Measurements from ENCODE around the gene PEX10.
A peak's percentile ranks its signal among the peaks of the same experiment; 100 is the strongest.

The PEX10 gene

DNA sequence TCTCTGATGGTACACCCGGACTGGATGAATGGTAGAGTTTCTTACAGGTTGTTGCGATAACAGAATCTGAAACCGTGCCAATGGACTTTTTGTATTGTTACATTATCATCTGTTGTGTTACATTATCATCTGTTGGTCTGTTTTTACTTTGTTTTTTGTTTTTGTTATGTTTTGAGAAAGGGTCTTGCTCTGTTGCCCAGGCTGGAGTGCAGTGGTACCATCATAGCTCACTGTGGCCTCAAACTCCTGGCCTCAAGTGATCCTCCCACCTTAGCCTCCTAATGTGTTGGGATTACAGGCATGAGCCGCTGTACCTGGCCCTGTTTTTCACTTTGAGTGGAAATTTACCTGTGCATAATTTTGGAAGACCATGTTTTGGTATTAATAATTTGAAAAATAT lies 10.2 kb upstream of the PEX10 start:
- DNase-seq, result no peak

DNA sequence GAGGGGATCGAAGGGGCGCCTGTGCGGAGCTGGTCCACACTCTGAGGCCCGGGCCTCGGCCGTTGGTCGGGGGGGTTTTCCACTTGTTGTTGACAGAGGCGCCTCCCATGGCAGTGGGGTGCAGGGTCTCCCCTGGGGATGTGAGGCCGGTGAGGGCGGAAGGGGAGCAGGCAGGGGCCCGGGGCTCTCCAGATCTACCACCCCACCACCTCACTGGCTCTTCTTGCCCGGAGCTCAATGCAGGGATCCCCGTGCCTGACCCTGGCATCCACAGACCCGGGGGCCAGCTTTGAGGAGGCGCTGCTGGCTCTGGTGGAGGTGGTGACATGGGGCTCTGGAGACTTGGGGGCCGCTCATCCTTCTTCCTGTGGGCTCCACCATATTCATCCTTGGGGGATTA lies 7.1 kb upstream of the PEX10 start:
- no peak for DNase-seq

DNA sequence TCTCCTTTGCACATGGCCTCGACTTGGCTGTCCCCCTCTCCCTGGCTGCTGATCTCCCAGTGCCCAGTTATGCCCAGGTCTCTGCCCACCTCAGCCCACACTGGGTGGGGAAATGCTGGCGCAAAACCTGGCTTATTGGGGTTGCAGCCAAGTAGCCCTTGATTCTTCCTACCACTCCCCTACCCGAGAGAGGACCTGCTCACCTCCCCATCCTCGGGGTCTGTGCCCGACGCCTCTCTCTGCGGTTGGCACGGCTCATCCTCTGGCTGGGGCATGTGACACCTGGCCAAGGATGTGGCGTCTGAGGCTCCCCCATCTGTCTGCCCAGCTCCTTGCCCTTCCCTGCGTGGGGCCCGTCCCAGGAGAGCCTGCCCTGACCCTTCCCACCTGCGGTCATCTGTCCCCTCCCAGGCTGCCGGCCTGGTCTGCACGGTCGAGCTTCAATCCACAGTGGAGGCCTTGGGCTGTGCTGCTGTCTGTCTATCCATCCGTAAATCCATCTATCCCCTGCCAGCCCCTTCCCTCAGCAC lies 6.5 kb upstream of the PEX10 start:
- DNase-seq, result no peak

DNA sequence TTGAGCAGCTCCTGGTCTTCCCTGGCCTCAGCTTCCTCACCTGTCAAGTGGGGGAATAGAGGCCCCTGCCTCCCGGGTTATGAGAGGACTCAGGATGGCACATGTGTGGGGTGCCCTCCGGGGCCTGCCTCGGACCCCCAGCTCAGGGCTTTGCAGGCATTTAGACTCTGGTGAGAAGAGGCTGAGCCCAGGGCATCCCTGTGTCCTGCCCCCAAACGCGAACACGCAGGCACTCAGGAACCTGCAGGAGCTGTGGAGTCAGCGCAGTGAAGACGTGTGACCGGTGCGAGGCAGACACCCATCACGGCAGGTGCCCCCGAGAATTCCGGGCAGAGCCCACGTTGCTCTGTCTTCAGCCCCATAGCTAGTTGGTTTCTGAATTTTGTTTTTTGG lies 5.5 kb upstream of the PEX10 start:
- DNase-seq, result no peak

DNA sequence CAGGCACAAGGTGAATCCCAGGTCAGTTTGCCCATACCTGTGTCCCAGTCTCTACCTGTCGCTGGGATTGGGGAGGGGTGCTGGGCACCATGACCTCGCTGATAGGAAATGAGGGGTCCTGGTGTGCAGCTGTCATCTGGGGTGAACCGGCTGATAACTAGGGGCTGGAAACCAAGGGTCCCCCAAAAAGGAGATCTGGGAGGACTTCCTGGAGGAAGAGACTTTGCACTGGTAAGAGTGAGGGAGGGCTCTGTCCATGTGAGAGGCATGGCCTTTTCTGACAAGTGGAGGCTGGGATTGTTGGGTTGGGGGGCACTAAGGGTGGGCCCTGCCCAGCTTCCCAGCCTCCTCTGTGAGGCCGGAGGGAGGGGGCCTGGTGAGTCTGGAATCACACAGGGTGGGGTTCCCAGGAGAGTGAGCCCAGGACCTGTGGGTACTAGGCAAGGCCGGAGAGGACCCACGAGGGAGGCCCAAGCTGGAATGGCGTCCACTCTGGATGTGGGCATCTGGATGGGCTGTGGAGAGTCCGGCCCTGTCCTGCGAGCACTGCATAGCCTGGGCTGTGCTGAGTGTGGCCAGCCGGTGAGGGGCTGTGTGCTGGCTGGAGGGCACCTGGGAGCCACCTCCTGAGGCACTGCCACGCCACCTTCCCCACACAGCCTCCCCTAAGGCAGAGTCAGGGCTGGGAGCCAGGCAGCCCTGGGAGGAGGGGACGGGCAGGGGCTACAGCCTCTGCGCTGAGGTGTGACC lies 4.9 kb upstream of the PEX10 start:
- DNase-seq, result no peak

DNA sequence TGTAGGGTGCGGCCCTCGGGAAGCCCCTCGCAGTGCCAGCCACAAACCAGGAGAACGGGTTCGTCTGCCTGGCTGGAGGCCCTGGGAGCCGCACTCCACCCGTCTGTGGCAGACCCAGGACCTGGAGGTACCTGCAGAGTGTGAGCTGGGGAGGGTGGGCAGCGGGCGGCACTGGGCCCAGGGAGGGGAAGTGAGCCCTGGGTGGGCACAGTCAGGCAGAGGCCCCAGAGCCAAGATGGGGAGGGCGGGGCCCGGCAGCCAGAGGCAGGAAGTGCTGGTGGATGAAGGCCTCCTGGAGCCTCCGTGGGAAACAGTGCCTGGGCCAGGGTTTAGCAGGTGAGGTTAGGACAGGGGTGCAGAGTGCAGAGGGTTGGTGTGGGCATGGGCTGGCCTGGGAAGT lies 4.0 kb upstream of the PEX10 start:
- peak; percentile 33 to 51 for DNase-seq

DNA sequence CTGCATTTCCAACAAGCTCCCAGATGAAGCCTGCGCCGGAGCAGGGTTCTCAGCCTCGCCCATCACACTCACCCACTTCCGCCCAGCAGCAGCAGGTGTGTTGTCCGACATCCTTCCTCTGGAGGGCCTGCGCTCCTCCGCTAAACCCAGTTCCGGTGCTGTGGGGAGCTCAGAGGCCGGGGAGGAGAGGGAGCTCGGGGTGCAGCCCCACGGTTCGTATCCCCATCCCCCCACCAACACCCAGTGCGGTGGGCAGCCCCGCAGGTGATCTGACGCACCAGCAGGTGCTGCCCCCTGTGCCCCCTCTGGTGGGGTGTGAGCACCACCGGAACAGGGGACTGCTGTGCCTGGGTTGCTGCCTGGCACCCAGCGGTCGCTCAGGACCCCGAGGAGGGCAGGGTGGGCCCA lies 3.4 kb upstream of the PEX10 start:
- DNase-seq, result peak; percentile 43 to 64

DNA sequence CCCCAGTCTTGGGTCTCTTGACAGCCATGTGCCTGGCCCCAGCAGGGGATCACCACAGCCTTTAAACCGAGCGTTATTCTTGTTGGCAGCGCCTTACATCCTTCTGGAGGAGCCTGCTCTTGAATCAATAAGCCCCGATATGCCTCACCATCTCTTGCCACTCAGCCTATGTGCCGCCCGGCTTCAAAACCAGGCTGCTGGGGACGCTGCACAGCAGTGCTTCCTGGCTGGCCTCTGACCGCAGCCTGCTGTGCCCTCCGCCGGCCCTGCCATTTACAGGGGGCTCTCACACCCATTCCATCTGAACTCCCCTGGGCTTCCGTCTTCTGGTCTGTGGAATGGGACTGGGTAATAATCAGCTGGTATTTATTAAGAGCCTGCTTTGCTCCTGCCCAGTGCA lies 3.0 kb upstream of the PEX10 start:
- no peak for DNase-seq

DNA sequence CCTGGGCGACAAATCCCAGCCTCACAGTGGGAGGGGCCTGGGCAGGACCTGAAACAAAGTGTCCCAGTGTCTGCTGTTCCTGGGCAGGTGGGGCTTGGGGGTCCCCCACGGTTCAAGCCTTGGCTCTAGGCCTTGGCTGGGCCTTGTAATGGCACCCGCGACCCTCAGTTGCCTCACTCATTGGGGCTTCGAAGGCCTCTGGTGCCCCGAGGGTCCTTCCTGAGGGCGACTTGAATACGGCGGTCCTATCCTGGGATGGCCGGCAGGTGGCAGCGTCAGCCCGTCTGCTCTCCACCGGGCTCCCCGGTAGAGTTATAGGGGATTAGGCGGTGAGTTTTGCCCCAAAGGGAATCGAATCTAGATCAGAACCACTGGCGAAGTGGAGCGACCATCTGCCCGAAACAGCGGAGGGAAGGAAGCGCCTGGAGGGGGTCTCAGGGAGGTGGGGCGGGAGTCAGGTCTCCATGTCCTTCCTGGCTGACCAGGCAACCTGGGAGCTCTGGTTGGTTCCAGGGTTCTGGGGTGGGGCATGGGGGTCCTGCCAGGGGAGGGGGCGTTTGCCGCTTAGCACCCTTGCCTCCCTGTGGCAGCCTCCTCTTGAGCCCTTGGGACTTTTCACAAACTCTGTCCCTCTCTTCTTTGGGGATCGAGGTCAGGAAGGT lies 2.1 kb upstream of the PEX10 start:
- peak; percentile 85 for DNase-seq

DNA sequence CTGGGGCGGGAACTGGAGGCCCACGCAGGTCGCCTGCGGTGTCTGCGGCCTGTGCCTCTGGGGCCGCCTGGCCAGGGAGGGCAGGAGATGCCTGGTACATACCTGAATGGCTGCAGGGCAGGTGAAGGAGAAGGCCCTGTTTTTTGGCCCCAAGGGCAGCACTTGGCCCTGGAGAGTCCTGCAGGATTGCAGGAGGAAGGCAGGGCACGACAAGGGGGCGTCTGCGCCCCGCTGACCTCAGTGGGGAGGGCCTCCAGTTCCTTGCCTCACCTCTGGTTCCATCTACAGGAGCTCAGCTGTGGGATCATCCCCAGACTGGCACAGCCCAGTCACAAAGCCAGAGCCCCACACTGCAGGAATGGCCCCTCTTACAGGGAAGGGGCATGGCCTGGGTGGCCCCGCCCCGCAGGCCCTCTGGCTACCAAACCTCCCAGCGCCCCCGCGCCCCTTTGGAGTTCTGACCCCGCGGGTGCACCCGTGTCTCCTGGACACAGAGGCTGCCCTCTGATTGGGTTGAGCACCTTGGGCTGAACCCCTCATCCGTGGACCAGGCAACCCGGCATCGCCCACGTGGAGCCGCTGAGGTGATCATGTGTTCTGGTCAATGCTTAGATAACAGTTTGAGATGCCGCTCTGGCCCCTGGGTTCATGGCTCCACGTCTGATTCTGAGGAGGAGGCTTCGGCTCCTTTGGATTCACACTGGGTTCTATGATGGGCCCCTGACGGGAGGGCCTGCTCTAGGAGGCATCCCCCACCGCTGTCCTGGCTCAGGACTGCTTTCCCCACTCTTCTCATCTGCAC lies 1.3 kb upstream of the PEX10 start:
- peak in 1 of 2 donors; percentile 43 for DNase-seq

DNA sequence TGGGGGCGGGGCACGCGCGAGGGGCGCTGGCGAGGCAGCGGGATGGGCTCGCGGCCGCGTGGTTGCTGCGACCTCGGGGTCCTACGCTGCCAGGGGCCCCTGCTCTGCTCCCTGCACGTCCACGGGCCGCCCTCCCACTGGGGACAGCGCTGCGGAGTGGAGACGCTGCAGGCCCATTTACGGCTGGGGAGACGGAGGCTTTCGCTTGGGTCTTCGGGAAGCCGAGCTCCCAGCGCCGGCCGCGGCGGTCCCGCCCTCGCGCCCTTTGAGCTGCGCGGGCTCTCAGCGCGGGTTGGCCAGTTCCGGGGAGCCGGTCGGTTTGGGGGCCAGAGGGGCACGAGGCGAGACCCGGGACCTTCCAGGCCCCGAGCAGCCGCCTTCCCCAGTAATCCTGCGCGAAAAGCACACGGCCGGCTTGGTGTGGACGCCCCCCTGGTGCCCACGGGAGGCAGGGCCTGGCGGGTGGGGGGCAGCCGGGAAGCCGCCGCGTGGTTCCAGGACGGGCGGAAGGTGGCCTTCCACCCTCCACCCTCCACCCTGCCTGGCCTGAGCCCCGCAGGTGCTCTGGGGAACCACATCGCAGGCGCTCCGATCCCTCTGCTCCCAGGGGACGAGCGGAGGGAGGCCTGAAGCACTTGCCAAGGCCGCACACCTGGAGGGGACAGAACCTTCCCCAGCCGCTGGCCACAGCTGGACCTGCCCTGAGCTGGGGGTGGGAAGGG lies 570 bp upstream of the PEX10 start:
- peak in 1 of 2 donors; percentile 34 for DNase-seq

DNA sequence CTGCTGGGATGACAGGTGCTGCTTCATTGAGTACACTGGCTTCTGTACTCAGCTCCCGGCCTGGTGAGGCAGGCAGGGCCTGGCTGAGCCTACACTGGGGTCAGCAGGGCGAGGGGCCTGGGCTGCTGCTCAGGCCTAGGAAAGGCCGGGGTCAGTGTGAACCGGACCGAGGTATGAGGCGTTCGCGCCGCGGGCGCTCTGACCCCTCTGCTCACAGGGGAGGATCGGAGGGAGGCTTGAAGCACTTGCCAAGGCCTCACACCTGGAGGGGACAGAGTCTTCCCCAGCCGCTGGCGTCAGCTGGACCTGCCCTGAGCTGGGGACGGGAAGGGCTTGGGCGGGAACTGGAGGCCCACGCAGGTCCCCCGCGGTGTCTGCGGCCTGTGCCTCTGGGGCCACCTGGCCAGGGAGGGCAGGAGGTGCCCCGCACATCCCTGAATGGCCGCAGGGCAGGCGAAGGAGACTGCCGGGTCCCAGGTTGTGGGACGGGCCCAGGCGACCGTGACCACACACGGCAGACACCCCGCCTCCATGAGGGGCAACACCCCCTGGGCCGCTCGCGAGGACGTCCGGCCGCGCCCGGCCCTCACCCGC lies 466 bp downstream of the PEX10 start:
- no peak for DNase-seq

DNA sequence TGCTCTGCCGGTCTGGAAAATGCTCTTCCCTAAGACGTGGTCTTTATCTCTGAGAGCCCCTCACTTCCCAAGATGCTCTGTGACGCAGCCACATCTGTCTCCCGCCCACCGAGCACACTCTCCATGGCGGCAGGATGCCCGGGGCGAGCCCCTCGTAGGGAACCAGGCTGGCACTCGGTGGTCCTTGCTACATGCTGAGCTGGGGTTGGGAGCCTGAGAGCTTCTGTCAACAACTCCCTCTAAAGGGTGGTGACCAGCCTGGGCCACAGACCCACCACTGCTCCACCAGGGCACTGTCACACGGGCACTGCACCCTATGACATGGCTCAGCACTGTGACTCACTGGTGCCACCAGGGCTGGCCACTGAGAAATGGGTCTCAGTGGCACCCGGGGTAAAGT lies 2.6 kb downstream of the PEX10 start:
- DNase-seq, result no peak

DNA sequence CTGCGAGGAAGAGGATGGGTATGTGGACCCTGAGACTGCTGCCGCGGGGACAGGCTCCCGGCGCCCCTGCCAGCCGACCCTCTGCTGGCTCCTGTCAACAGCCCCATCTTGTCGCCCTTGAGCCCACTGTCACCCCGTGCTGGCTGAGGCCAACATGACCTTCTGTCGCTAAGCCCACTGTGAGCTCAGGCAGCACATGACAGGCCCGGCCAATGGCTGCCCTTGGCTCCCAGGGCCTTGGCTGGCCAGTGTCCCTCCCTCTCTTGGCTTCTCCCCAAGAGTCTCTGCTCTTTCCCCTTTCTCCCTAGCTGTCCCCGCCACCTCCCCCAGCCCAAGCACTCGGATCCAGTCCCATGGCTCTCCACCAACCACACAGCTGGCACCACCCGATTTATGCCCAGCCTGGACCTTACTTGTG lies 3.5 kb downstream of the PEX10 start:
- no peak for DNase-seq

DNA sequence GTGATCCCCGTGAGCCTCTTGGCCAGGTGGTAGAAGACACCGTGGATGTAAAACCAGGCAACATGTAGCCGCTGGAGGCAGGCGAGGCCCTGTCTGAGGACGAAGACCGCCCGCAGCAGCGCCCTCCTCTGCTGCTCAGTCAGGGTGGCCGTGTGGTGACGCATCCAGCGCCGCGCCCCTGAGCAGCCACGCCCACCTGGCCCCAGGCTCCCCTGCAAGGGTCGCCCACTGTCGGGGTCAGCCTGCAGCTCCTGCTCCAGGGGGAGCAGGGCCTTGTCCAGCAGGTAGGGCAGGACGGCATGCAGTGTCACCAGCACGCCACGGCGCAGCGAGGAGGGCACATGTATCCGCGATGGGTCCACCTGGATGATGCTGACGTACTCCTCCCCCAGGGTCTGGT lies 3.9 kb downstream of the PEX10 start:
- DNase-seq, result no peak

DNA sequence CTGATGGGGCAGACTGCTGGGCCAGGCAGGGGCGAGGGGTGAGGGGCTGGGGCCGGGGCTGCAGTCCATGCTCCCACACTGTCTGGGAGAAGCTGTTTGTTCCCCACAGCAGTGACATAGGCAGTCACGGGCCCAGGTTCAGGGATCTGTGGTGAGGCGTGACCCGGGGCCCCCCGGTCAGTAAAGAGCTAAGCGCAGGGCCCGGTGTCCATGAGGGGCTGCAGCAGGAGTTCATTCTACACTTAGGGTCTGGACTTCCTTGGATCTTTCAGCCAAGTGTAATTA lies 4.4 kb downstream of the PEX10 start:
- DNase-seq, result no peak

DNA sequence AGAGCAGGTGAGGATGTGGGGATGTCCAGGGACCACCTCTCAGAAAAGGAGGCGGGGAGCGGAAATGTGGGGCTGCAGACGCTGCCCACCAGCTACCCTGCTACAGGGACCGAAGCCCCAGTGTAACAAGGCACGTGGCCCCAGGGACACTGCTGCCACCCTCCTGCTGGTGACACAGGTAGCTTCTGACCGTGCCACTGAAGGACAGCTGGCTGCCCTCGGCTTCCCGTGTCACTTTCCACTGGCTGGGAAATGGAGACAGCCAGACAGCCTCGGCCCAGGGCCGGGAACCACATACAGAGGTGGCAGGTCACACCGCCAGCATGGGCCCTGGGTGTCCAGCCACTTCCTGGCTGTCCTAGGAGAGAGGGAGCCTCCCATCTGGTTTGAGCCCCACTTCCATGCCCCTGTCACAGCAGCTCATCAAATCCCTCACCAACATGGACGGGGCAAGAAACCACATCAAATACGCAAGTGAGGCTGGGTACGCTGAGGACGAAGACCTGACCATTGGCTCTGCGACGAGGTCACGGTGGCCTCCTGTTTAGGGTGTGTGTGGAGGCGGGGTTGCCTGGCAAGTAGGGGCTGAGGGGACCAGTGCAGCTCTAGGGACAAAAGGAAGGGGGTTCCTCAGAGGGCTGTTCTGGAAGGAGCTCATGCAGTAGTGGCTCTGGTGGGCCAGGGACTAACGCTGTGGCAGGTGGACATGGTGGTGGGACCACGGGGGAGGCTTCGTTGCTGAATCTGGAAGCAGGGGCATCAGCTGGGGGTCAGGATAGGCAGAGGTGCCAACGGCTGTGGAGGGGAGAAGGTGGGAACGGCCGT lies 5.0 kb downstream of the PEX10 start:
- DNase-seq, result no peak

DNA sequence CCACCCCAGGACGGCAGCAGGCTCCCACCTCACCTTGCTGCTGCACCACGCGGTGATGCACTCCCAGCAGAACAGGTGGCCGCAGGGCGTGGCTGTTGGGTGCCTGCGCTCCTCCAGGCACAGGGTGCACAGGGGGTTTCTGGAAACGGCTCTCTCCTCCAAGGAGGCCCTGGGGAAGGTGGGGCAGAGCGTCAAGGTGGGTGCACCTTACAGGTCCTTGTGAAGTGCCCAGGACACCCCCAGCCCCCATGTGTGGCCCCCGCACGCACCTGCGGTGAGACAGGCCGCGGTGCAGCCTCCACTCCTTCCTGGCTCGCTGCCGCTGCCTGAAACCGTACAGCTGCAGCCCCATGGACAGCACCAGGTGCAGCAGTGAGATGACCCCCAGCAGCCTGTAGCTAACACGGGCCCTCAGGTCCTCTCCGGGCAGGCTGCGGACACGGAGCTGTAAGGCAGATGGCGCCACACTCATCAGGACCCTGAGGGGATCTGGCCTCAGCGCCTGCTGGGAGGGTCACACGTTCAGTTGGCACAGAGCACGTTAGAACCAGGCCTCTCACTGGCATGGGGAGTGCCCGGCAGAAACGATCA lies 5.8 kb downstream of the PEX10 start:
- no peak for DNase-seq

DNA sequence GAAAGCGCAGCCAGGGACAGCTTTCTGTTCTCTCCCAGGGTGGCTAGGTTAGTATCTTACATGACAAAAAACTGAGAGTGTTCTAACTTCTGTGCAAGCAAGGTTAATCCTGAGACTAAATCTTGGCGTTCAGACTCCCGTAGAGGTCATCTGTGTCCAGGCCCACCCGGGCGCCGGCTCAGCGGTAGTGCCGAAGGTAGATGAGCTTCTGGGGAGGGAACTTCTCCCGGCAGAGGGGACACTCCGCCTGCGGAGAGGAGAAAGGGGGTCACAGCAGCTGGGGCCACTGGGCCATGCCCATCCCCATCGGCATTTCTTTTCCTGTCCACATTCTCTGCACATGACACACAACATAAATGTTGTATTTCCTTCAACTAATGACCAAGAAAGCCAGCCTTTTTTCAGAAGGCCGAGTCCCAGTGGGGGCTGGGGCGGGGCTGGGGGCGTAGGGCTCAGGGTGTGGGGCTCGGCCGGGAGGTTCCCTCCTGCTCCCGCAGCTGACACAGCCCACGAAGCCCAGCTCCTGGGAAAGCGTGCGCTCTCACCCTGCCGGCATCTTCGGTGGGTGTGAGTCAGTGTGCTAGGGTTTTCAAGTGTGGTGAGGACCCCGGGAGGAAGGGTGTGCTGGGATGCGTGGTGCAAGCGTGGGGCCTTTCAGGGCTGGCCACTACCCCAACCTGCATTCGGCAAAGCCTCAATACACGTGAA lies 6.6 kb downstream of the PEX10 start:
- DNase-seq, result no peak

DNA sequence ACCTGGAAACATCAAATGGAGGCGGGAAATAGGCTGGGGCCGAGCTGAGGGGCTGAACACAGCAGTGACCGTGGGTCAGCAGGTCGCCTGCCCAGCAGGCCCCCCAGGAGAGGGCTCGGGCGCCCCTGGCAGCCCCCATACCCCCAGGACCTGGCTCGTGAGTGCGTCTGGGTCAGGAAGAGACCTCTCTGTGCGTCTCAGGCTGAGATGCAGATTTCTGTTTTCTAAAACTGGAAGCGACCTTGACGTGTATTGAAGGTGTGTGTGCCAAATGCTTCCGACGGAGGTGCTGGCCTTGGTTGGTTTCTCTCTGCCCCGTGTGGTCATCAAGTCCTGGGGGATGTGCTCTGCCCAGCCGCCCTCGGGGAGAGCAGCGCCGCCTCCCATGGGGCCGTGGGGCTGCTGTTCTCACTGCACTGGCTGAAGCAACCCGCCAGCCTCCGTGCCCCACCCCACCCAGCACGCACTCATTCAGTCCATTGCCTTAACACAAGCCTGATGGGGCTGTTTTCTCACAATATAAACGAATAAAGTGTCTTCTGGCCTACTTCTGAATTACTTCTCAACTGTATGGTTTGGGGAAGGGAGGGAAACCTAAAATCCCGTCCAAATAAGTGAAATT lies 7.4 kb downstream of the PEX10 start:
- no peak for DNase-seq
